H1 (cell line): ENCODE results near the gene CKAP5. TPM values are rescaled to one million over a fixed set of nuclear protein-coding genes. Genes with fewer than 3 reads are reported as not detected.

Experiments used
- TCF12 ChIP-seq: IDR thresholded peaks from 2 replicates; pipeline ENCODE4 v1.6.1; 2011; ENCODE audit warnings: low read depth, mild to moderate bottlenecking, low read length
- polyA plus RNA-seq, 7 experiments: library from polyadenylated mRNA; depleted of rRNA in 3 of 7; stranded (reverse) in 5 of 7; unstranded in 2 of 7; fragments of >200 nt in 5 of 7; fragments of 200-250 nt in 2 of 7; gene quantifications; 1 replicate in 5 of 7; 2 replicates in 1 of 7; 4 replicates in 1 of 7; pipeline versions ENCODE4 v1.2.1 to v1.2.3, GENCODE V29; 2011 to 2013; ENCODE audit warnings: missing spikeins in 2 of 7, mixed read lengths in 2 of 7
- total RNA-seq: library from RNA; stranded (reverse); fragmentation: NEBNext Ultra II Directional; extraction: Animal tissue kit (Norgen Biotek cat#: 25700); gene quantifications from 2 replicates; pipeline ENCODE4 v1.2.1, GENCODE V29; 2021

CKAP5 gene
- total and polyA plus RNA-seq, 2 of the 8 experiments (the other 6 are each of a cell fraction or from before 2014, with no cell fraction given): 64.8 to 185 TPM

DNA sequence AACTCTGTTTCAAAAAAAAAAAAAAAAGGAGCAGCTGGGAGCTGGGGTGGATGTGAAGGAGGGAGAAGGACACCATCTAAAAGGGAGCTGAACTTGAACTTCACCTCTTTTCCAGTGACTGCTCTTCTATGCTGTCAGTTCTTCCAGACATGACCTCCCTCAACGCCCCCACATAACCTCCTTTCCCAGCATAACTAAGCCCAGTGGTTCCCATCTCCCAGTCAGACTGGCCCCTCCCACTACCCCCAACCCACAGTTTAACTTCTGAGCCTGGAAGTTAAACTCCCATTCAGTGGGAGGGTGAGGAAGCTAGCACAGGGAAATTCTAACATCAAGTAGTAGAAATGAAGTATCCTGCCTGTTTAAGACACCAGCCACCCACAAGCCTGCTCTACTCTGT is 147.5 kb downstream of the CKAP5 start (continued):
- no peak for TF ChIP-seq TCF12
- TF ChIP-seq, all 59 proteins: peak for 0
